GM12878 (cell line): ENCODE results near the gene NSL1. TPM values are rescaled to one million over a fixed set of nuclear protein-coding genes. Genes with fewer than 3 reads are reported as not detected.
A peak's percentile ranks its signal among the peaks of the same experiment; 100 is the strongest.

ENCODE experiments used
- ATAC-seq: fragments of 200-7000 bp; cut with Tn5 transposase; 3 replicates; pipeline ENCODE4 v1.9.1; 2020; ENCODE audit warnings: mild to moderate bottlenecking, moderate library complexity
- BruUV-seq: library from RNA; stranded (reverse); fragments of 400-500 nt; replicated peaks from 2 replicates; lab custom pipeline; 2021; lab: Mats Ljungman, UMichigan
- CTCF ChIA-PET: fragments of 300-600 bp; sonication (Branson Sonifier 250); formaldehyde crosslinking; extraction: SDS; loops from one replicate; lab custom pipeline; 2021; ENCODE audit warnings: inconsistent platforms; lab: Yijun Ruan, JAX
- POLR2A ChIA-PET: fragments of 350-600 bp; formaldehyde crosslinking; extraction: SDS; loops from one replicate; lab custom pipeline; 2021; ENCODE audit warnings: inconsistent platforms; lab: Charles Lee
- RAD21 ChIA-PET: fragments of 300-600 bp; sonication (Branson Sonifier 250); formaldehyde crosslinking; loops from one replicate; lab custom pipeline; 2023; ENCODE audit warnings: antibody characterized with exemption; ENCODE audit not compliant: unreplicated experiment; lab: Charles Lee
- SMC1A ChIA-PET: fragments of 300-600 bp; sonication (Branson Sonifier 250); formaldehyde crosslinking; loops from one replicate; lab custom pipeline; 2023; ENCODE audit not compliant: unreplicated experiment, uncharacterized antibody; lab: Charles Lee
- DNase-seq: peaks from one replicate; pipeline ENCODE4 v3.0.0-alpha.2; 2011; ENCODE audit warnings: low read depth, low spot score
- FAIRE-seq: peaks from 3 replicates; lab custom pipeline; 2011; peaks lifted over from hg19 to GRCh38; lab: Jason Lieb, UNC
- H2AFZ ChIP-seq: 2 replicates; pipeline ENCODE4 v1.6.0; 2011; ENCODE audit warnings: low read depth, low read length, control low read depth; ENCODE audit not compliant: control insufficient read depth
- H3K27ac ChIP-seq: 2 replicates; pipeline ENCODE4 v1.5.1; 2011; ENCODE audit warnings: control low read depth; ENCODE audit not compliant: control insufficient read depth, insufficient read depth
- H3K27me3 ChIP-seq, 2 experiments: replicated peaks in 1 of 2; 2 replicates each; pipeline versions ENCODE4 v1.6.0 to v1.6.1; 2011; ENCODE audit warnings: low read length in 1 of 2; ENCODE audit not compliant: control insufficient read depth in 2 of 2, insufficient read depth in 2 of 2
- H3K36me3 ChIP-seq, 2 experiments: 2 replicates each; pipeline ENCODE4 v1.5.1; 2011; ENCODE audit warnings: low read length in 1 of 2; ENCODE audit not compliant: control insufficient read depth in 2 of 2, insufficient read depth in 2 of 2
- H3K4me1 ChIP-seq: 2 replicates; pipeline ENCODE4 v1.6.1; 2011; ENCODE audit warnings: mild to moderate bottlenecking, low read length, moderate library complexity, mixed read lengths; ENCODE audit not compliant: control insufficient read depth, insufficient read depth
- H3K4me2 ChIP-seq: 2 replicates; pipeline ENCODE4 v1.6.0; 2011; ENCODE audit warnings: control low read depth; ENCODE audit not compliant: control insufficient read depth, insufficient read depth
- H3K4me3 ChIP-seq: fragments of 200-600 bp; sonication (generic); 2 replicates; pipeline ENCODE4 v1.5.1; 2016
- H3K79me2 ChIP-seq: 2 replicates; pipeline ENCODE4 v1.6.0; 2011; ENCODE audit warnings: low read length; ENCODE audit not compliant: control insufficient read depth, insufficient read depth
- H3K9ac ChIP-seq: 2 replicates; pipeline ENCODE4 v1.8.0; 2011; ENCODE audit warnings: low read length, control low read depth, mixed read lengths; ENCODE audit not compliant: control insufficient read depth, insufficient read depth
- H3K9me3 ChIP-seq: replicated peaks from 3 replicates; pipeline ENCODE4 v1.5.1; 2011; ENCODE audit warnings: mild to moderate bottlenecking, low read length; ENCODE audit not compliant: control insufficient read depth, insufficient read depth
- H4K20me1 ChIP-seq: 2 replicates; pipeline ENCODE4 v1.6.0; 2011; ENCODE audit not compliant: control insufficient read depth, insufficient read depth
- BCL11A ChIP-seq: IDR thresholded peaks from 2 replicates; pipeline ENCODE4 v1.6.1; 2011; ENCODE audit warnings: low read depth, low read length
- EP300 ChIP-seq, 2 experiments: fragments of 150-350 bp in 1 of 2; IDR thresholded peaks; 2 replicates each; pipeline ENCODE4 v1.6.1; 2011 to 2012; ENCODE audit warnings: low read depth in 2 of 2, low read length in 2 of 2, borderline replicate concordance in 1 of 2, improper control_type of control experiment in 1 of 2, inconsistent platforms in 1 of 2; ENCODE audit not compliant: control insufficient read depth in 1 of 2
- HDGF ChIP-seq: fragments of 450-650 bp; IDR thresholded peaks from 2 replicates; pipeline ENCODE4 v1.6.1; 2016; ENCODE audit warnings: antibody characterized with exemption
- IKZF1 ChIP-seq: fragments of 450-650 bp; conservative IDR thresholded peaks from 2 replicates; pipeline ENCODE4 v1.6.1; 2017; ENCODE audit warnings: antibody characterized with exemption, mild to moderate bottlenecking
- MAX ChIP-seq: IDR thresholded peaks from 2 replicates; pipeline ENCODE4 v1.6.1; 2012; ENCODE audit warnings: low read depth, low read length, improper control_type of control experiment
- NR2F1 ChIP-seq: fragments of 450-650 bp; conservative IDR thresholded peaks from 2 replicates; pipeline ENCODE4 v1.6.1; 2017; ENCODE audit warnings: mild to moderate bottlenecking
- POU2F2 ChIP-seq: IDR thresholded peaks from 3 replicates; pipeline ENCODE4 v1.6.1; 2011; ENCODE audit warnings: low read depth, mild to moderate bottlenecking, low read length, borderline replicate concordance
- SIN3A ChIP-seq: IDR thresholded peaks from 2 replicates; pipeline ENCODE4 v1.6.1; 2012; ENCODE audit warnings: low read depth, low read length, improper control_type of control experiment
- SMAD5 ChIP-seq: IDR thresholded peaks from 2 replicates; pipeline ENCODE4 v1.6.1; 2016; ENCODE audit warnings: antibody characterized with exemption, low read depth
- TARDBP ChIP-seq: IDR thresholded peaks from 2 replicates; pipeline ENCODE4 v1.6.1; 2016; ENCODE audit warnings: borderline replicate concordance
- TCF7 ChIP-seq: IDR thresholded peaks from 2 replicates; pipeline ENCODE4 v1.6.1; 2014; ENCODE audit warnings: antibody characterized with exemption, borderline replicate concordance
- ZBTB33 ChIP-seq: fragments of 450-650 bp; IDR thresholded peaks from 2 replicates; pipeline ENCODE4 v1.6.1; 2017; ENCODE audit warnings: mild to moderate bottlenecking
- ZNF687 ChIP-seq: fragments of 450-650 bp; IDR thresholded peaks from 2 replicates; pipeline ENCODE4 v1.6.1; 2017; ENCODE audit warnings: mild to moderate bottlenecking, moderate library complexity
- ZSCAN29 ChIP-seq: fragments of 450-650 bp; IDR thresholded peaks from 2 replicates; pipeline ENCODE4 v1.6.1; 2017; ENCODE audit warnings: mild to moderate bottlenecking, moderate library complexity
- WGBS: methylation state at CpG from one replicate; pipeline ENCODE4 v1.1.6; 2016; ENCODE audit warnings: low lambda C conversion rate; ENCODE audit not compliant: insufficient replicate concordance, insufficient coverage; ENCODE audit errors: missing lambda C conversion rate; 5-methylcytosine and 5-hydroxymethylcytosine counted together
- in situ Hi-C: fragments of 300-500 bp; cut with MboI; formaldehyde crosslinking; loops from 9 replicates; pipeline ENCODE4 v1.14.3; 2018; ENCODE audit warnings: mixed read lengths
- intact Hi-C: fragments of 100-400 bp; cut with micrococcal nuclease; formaldehyde crosslinking; loops from one replicate; pipeline ENCODE4 v1.14.2; 2022; ENCODE audit not compliant: unreplicated experiment
- polyA plus RNA-seq, 11 experiments: library from polyadenylated mRNA; depleted of rRNA in 4 of 11; unstranded in 6 of 11; stranded (reverse) in 5 of 11; fragments of >200 nt; fragmentation: Nextera tagmentation in 4 of 11; fragmentation: Illumina TruSeq in 1 of 11; extraction: Ambion mirVana in 4 of 11; extraction: Trizol in 1 of 11; gene quantifications; 1 replicate in 1 of 11; 2 replicates in 10 of 11; pipeline versions ENCODE4 v1.2.1 to v1.2.3, GENCODE V29; 2011 to 2016; ENCODE audit warnings: inconsistent platforms in 2 of 11, missing spikeins in 2 of 11, low read depth in 1 of 11
- total RNA-seq, 4 experiments: library from RNA; depleted of rRNA in 3 of 4; stranded (reverse); fragments of >200 nt in 3 of 4; fragmentation: Illumina TruSeq in 1 of 4; extraction: Trizol in 1 of 4; gene quantifications; 2 replicates each; pipeline versions ENCODE4 v1.2.1 to v1.2.3, GENCODE V29; 2013 to 2021

Gene NSL1
- total and polyA plus RNA-seq, 10 of the 15 experiments (the other 5 are each of a cell fraction or from before 2014, with no cell fraction given), result 36.7 to 74.2 (median 46.4) TPM

DNA sequence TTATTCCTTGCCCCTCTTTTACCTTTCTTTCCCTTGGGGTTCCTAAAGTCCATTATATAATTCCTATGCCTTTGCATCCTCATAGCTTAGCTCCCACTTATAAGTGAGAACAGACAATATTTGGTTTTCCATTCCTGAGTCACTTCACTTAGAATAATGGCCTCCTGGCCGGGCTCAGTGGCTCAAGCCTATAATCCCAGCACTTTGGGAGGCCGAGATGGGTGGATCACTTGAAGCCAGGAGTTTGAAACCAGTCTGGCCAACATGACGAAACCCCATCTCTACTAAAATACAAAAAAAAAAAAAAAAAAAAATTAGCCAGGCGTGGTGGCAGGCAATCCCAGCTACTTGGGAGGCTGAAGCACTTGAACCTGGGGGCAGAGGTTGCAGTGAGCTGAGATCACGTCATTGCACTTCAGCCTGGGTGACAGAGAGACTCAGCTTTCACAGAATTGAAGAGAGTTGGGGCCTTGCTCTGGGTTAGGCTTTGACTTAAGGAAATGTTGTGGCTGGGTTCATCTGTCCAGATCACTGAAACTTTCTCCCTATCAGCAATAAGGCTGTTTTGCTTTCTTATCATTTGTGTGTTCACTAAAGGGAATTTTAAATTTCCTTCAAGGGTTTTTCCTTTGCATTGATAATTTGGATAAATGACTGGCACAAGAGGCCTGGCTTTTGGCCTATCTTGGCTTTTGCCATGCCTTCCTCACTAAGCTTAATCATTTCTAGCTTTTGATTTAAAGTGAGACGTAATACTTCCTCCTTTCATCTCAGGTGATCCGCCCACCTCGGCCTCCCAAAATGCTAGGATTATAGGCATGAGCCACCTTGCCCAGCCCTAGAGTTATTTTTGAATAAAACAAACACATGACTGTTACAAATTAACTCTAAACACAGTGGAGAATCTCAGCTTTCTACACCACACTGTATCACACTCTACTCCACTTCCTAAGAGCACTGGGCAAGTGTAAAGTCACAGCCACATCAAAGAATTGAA is 41.9 kb upstream of the NSL1 start (continued):
- TF ChIP-seq ZNF687 (peak; percentile 50; the same call in 1 of the 2 replicates), EP300 (IDR thresholded peaks at IDR 0.05; ENCODE audit: borderline replicate concordance in 1 of 2, control insufficient read depth in 1 of 2, low read depth in 2 of 2, low read length in 2 of 2) (peak in 1 of 2 experiments; percentile 19; a peak in 1 of 4 replicates), IKZF1 (peak; percentile 77), TCF7 (peak; percentile 72), NR2F1 (0 out of 2 replicates have a peak, but pooled peaks have one; percentile 24)

GRCh38 chr1:212828395-212828794 is 36.8 kb upstream of the NSL1 start:
- H2AFZ ChIP-seq, result no peak overlapping the region
- H3K9ac ChIP-seq, result no peak overlapping the region
- BruUV-seq, result no TSS peak
- 11% methylated on average over 2 of the region's 2 CpGs for WGBS
- ChIA-PET POLR2A (interaction anchor here (0.5 to 2.5 kb wide), 6 partner anchors 8 to 509 kb away, joined by 3 to 11 read pairs (median 3); partner anchors contain the start of gene FLVCR1), RAD21 (interaction anchor here (0.9 to 1.2 kb wide), 3 partner anchors 9 to 167 kb away, joined by 3 to 4 read pairs (median 4); no protein-coding TSS in a partner anchor), CTCF (interaction anchor here (0.7 to 1.4 kb wide), 6 partner anchors 9 to 167 kb away, joined by 3 to 8 read pairs (median 4); no protein-coding TSS in a partner anchor), SMC1A (interaction anchor here (0.7 to 1.7 kb wide), 4 partner anchors 9 to 167 kb away, joined by 3 to 6 read pairs (median 4); no protein-coding TSS in a partner anchor)
- no peaks in the 10 kb centered on the region for H3K27me3 ChIP-seq
- H3K9me3 ChIP-seq, result peaks cover 18% of the 10 kb centered on the region
- H3K27ac ChIP-seq, result no peak overlapping the region
- DNase-seq (no peak), ATAC-seq (no peak), FAIRE-seq (no peak)
- no peaks in the 10 kb centered on the region for H3K36me3 ChIP-seq
- no peak overlapping the region for H3K4me3 ChIP-seq
- H4K20me1 ChIP-seq, result no peaks in the 10 kb centered on the region
- no peaks in the 10 kb centered on the region for H3K79me2 ChIP-seq
- in situ Hi-C loops, result no loop called here
- intact Hi-C loops, result no loop called here
- H3K4me2 ChIP-seq, result no peak overlapping the region
- H3K4me1 ChIP-seq, result peaks cover 13% of the 10 kb centered on the region
- TF ChIP-seq HDGF (no peak), BCL11A (no peak), POU2F2 (no peak), TARDBP (no peak), SMAD5 (no peak), MAX (no peak), SIN3A (no peak), ZBTB33 (no peak), ZSCAN29 (no peak)
